Measurements from ENCODE around the gene ADGRB2.

Gene ADGRB2

DNA sequence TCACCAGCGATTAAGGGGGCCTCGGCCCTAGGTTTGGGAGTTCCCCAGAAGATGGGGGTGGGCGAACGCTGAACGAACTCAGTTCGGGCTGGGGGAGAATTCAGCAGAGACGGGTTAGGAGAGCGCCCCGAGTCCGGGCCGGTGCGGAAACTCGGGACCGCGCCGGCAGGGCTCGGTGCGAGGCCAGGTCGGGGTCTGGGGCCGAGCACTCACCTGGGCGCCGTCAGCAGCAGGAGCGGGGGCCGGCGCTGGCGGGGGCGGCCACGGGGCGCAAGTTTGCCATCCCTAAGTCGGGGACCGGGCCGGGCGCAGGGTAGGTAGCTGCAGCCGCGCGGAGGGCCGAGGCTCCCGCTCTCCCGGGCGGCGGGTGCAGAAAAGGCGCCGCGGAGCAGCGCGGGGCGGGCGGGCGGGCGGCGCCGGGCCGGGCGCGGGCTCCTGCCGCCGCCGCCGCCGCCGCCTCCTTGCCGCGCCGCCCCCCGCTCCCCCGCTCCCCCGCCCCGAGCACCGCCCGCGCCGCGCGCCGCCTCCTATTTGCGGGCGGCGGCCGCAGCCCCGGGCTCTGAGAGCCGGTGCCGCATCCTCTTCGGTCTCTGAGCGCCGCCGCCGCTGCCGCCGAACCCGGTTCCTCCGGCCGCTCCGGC, 349 bp downstream of the ADGRB2 start:
- DNase-seq, result no peak

- peak; percentile 37 for DNase-seq
Observed at GRCh38 chr1:31762726-31763670, 1.1 kb downstream of the ADGRB2 start.

DNA sequence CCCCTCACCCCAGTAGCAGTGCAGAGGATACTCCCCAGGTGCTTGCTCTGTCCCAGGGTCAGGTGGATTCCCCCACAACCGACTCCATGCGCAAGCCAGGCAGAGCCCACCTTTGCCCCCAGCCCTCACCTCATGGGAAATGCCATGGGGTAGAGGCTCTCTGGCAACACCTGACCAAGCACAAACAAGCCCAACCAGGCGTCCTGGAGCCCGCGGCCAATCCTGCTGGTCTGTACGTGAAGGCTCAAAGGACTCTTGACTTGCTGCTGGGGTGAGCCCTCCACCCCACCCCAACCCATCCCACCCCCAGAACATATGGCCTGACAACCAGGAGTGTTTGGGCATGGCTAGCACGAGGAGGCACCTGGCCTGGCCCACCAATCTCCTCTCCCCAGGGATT, 1.8 kb downstream of the ADGRB2 start:
- DNase-seq, result no peak

- DNase-seq, result no peak
Observed at GRCh38 chr1:31761883-31762282, 2.3 kb downstream of the ADGRB2 start.

GRCh38 chr1:31760471-31761470, 3.4 kb downstream of the ADGRB2 start:
- peak; percentile 23 for DNase-seq

DNA sequence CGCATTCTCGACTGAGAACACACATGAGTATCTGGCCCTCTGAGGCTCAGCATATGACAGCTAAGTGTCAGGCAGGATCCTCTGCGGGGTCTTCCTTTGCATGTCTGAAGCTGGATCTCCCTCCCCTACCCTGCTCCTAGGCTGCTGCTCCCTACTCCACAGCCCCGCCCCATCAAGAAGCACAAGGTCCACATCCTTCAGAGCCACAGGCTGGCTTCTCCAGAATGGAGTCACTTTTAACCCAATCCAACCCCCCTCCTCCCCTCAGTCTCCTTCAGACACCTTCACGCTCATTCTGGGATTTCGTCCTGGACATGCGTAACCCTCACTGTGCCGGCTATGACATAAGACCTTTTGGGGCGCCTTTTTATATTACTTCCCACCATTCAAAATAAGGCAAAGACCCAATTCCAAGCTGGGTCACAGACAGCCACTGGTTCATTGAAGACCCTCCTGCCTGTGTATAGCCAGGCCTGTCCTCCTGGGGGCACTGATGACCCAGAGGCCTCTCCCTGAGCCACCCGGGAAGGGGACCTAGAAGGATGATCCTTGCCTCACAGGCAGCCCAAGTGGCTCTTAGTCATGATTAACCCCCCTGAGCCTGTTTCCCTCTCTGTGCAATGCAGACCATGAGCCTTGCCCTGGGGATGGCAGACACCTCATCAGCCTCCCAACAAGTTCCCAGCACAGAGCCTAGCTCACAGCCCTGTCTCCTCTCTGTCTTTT, 4.7 kb downstream of the ADGRB2 start:
- no peak for DNase-seq

DNA sequence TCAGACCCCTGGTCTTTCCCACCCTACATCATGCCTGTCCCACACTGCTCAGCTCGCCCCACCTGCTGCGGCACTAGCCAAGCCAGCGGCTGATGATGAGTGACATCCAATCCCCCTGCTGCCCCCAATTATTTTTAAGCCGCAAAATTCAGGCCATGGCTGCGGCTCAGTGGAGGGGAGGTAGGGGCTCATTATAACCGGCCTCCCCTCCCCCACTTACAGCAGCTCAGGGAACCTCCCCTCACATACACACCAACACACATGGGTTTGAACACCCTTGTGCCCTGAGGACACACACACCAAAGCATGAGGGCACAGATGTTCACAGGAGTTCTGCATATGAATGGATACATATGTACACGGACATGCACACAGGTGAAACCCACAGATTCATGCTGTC, 5.3 kb downstream of the ADGRB2 start:
- DNase-seq, result no peak

GRCh38 chr1:31757989-31758388, 6.2 kb downstream of the ADGRB2 start:
- DNase-seq, result no peak

- no peak for DNase-seq
Observed at GRCh38 chr1:31757204-31757679, 6.9 kb downstream of the ADGRB2 start.

DNA sequence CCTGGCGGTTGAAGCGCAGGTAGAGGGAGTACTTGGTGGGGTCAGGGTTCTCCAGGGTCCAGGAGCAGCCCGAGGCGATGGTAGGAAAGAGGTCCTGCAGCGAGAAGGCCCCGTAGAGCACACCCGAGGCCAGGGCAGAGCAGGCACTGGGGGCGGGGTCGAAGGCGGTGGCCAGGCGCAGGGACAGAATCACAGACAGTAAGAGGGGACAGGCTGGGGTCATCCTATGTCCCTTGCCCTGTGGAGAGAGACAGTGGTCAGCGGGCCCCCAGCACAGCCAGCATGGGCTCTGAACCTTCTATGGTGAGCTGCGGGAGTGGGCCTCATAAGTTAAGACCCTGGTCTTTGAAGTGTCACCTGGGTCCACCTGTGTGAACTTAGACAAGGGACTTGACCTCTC, 7.6 kb downstream of the ADGRB2 start:
- no peak for DNase-seq

DNA sequence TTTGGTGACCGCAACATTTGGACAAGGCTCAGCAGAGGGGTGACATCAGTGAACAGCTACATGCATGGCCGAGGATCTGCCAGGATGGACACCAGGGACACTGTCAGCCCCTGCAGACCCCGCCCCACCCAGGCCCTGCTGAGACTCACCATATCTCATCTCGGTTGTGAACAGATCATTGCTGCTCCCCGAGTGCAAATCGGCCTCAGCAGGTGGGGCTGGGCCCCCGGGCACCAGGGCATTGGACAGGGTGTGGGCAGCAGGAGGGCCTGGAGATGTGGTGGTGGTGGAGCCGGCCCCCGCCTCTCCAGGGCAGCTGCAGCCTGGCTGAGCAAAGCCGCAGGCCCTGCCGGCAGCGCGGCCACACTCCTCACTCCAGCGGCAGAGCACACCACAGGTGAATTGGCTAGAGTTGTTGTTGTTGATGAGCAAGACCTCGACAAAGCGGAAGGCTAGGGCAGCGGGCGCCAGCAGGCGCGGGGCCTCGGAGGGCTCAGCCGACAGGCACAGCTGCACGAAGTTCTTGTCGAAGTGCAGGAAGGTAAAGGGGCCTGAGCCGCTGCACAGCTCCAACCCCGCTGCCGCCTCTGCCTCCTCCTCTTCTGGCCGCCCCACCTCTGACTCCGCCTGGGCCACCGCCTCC, 8.2 kb downstream of the ADGRB2 start:
- DNase-seq, result no peak

- no peak for DNase-seq
Observed at GRCh38 chr1:31755197-31755611, 8.9 kb downstream of the ADGRB2 start.

GRCh38 chr1:31754397-31754796, 9.7 kb downstream of the ADGRB2 start:
- DNase-seq, result no peak

- DNase-seq, result no peak
Observed at GRCh38 chr1:31753707-31754349, 10.3 kb downstream of the ADGRB2 start.

GRCh38 chr1:31752952-31753475, 11.1 kb downstream of the ADGRB2 start:
- no peak for DNase-seq

DNA sequence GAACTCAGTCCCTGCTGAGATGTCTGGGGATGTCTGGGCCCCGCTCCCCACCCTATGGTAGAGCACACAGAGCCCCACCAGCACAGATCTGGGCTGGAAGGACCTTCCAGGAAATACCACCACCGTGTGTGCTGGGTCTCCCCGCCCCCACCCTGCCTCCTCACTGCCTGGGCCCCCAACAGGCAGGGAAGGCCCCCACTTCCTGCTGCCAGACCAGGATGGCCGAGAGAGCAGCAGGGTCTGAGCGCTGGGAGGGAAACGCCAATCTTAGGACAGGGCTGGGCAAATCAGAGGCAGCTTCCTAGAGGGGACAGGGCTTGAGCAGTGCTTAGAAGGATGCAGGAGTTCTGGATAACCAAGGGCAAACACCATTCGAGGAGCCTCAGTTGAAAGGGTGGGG, 11.9 kb downstream of the ADGRB2 start:
- DNase-seq, result no peak

- DNase-seq, result no peak
Observed at GRCh38 chr1:31751822-31752241, 12.3 kb downstream of the ADGRB2 start.

DNA sequence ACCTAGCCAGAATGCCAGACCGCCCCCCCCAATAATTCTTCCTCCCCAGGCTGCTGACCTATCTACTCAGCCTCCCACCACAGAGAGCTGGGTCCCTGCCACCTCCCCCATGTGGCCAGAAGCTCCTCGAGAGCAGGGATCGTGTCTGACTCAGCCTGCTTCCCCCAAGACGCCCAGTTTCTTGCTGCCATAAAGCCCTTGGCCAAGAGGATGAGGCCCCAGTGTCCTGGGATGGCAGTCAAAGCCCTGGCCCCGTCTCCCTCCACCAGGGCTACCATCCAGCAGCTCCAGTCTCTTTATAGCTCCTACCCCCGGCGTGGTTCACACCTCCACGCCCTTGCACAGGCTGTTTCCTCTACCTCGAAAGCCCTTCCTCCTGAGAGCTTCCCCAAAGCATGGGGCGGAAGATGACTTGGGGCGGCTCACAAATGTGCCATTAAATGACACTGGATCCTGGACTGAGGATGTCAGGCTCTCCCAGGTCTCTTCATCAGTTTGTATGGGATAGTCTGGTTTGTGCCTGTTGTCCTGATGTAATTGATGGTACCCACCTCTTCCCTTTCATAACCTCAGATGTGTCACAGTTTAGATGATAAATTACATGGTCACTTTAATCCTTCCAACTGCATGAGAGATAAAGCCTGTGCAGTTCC, 13.2 kb downstream of the ADGRB2 start:
- no peak for DNase-seq

DNA sequence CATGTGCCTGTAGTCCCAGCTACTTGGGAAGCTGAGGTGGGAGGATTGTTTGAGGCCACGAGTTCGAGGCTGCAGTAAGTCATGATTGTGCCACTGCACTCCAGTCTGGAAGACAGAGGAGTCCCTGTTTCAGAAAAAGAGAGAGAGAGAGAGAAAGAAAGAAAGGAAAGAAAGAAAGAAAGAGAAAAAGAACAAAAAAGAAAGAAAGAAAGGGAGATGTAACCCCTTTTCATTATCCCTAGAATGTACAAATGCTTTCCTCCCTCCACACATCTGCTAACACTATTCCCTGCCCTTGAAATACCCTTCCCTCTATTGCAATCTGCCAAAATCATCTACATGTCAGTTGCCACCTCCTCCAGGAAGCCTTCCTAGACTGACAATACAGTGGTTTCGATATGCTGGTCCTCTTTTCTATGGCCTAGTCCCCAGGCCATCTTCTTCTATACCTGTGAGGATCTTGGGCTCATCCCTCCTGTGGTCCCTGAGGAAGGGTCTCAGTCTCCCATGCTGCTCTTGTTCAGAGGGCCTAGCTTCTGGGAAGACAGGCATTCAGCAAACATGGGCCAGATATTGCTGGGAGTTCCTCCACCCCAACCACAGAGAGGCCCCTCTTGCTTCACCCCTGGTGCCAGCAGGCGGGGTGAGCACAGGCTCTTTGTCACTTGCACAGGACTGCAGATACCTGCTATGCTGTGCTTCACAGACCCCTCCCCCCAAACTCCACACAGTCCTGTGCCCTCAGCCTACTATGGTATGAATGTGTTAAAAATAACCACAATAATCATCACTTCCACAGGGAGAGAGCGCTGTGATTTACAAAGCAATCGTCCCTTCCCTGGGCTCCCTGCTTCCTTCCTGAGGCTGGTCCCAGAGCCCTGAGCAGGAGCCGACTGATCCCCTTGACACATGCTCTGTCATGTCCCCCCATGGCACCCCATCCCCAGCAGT, 14.1 kb downstream of the ADGRB2 start:
- no peak for DNase-seq

All from NCI-H748 treated with DMSO at 0.1 percent for 48 hours (cell line).